ENCODE results near the gene RASGRP1. TPM values are rescaled to one million over a fixed set of nuclear protein-coding genes. Genes with fewer than 3 reads are reported as not detected.

Gene RASGRP1
- polyA plus RNA-seq, 10 donors = 0.14 to 4.2 (median 0.44) TPM

DNA sequence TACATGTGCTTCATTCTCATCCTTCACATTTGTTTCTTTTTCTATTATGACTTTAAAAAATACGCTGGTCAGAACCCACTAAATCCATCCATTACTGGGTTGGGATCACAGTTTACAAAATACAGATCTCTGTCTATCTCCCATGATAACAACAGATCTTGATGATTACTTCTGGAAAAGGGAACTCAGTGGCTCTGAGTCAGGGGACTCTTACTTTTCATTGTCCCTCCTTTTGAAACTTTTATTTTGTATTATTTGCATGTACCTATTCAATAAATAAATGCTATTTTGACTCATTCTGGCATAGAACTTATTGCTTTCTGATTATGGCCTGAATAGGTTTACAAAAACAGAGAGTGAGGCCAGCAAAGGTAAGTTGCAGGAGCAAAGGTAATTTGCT is 11.6 kb upstream of the RASGRP1 start:
- no peak for DNase-seq

DNA sequence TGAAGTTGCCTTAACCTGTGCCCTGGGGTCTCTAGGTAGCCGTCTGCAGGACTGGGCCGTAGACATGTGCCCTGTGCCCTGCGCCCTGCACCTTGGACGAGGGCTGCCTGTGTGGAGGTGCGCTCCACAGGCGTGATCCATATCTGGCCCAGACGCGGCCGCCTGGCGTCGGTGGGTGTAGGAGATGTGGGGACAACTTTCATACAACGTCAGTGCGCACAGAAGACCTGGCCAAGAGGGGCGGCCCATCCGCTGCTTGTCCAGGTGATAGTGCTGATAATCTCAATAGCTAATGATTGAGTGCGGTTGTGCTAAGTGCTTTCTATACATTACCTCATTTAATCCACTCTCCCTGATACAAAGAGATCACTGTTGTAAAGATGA is 665 bp upstream of the RASGRP1 start:
- DNase-seq = peak in 1 of 3 donors; percentile 9

DNA sequence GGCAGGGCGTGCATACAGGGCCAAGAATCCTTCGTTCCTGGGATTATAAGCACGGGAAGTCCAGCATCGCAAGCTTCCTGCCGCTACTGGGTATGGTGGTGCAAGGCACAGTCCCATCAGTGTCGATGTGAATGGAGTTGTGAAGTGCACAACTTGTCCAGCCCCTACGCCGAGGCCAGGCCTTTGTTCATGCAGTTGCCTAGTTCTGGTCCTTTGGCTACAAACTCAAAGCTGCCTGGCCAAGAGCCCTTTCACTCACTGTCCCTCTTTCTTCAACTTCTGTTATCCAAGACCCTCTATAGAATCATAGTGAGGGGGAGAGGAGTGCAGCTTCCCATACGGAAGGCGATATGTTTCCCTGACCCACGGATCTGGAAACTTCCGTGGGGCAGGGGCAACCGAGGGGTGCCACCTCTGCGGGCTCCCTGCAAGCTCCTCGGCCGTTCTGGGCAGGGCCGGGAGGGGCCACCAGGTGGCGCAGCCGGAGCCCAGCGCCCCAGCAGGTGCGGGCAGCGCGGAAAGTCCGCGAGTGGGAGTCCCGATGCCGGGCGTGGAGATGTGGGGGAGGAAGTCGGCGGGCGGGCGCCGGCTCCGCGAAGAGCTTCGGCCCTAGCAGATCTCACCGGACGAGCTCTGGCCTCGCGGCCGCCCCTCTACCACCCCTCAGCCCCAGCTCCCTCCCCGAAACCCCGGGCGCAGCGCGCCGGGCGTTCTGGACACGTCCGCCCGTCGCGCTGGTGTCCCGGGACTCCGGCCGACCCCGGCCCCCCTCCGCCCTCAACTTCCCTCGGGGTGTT is 693 bp downstream of the RASGRP1 start:
- DNase-seq = peak; percentile 18 to 78 (median 66)

- DNase-seq = no peak
Observed at GRCh38 chr15:38562278-38562677, 2.3 kb downstream of the RASGRP1 start.

GRCh38 chr15:38560456-38560926 is 4.1 kb downstream of the RASGRP1 start:
- no peak for DNase-seq

GRCh38 chr15:38559636-38560307 is 4.8 kb downstream of the RASGRP1 start:
- DNase-seq = peak in 1 of 3 donors; percentile 23

DNA sequence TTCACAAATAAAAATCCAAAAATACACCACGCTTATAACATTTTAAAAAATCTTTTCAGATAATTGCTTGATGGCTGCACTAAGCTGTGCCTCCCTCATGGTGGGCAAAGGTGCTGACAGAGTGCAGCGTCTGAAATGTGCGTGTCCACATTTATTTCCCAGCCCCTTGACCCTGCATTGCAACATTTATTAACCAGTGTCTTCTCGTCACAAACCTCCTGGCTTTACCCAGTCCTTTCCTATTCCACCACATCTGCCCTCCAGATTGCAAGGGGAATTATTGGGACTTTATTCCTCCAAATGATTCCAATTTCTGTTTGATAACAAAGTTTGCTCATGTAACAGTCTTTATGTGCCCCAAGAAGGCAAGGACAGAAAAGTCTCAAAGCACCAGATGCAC is 5.5 kb downstream of the RASGRP1 start:
- DNase-seq = no peak

DNA sequence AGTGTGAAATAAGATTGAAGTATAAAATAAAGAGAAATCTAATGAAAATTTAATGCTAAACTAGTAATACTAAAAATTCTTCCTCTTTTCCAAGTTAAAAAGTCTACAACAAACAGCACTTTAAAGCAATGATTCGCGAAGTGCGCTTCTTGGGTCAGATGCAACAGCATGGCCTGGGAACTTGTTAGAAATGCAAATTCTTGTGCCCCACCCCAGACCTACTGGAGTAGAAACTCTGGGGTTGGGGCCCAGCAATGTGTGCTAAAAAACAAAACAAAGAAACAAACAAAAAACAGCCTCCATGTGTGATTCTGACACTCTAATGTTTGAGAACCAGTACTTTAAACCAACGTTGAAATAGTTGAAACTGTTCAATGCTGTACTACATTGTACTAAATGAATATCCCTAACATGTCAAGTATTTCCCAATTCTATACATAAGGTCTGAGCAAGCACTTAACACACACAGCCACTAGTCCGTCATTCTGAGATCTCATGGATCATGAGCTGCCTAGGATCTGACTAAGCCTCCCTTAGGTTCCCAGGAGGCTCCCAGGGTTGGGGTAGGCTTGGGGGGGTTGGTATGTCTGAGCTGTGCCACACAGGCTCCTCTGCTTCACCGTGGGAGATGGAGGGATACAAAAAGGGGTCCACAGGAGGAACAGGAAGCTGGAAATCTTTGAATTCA is 6.1 kb downstream of the RASGRP1 start:
- peak in 1 of 3 donors; percentile 78 for DNase-seq

DNA sequence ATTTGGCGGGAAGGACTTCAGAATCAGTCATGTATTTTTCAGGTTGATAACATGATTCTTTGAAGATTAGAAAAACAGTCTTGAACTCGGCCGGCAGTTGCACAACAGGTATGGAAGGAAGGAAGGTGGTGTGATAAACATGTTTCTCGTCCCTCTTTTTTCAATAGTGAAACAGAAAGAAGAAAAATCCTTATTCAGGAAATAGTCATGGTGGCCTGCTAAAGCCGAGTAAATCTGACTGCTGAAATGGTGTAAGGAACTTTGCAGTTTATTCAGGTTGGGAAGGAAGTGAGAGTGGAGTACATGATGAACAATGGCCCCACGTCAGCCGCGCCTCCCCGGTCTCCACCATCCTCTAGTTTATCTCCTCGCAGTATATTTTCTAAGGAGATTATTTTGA is 6.7 kb downstream of the RASGRP1 start:
- DNase-seq = no peak

DNA sequence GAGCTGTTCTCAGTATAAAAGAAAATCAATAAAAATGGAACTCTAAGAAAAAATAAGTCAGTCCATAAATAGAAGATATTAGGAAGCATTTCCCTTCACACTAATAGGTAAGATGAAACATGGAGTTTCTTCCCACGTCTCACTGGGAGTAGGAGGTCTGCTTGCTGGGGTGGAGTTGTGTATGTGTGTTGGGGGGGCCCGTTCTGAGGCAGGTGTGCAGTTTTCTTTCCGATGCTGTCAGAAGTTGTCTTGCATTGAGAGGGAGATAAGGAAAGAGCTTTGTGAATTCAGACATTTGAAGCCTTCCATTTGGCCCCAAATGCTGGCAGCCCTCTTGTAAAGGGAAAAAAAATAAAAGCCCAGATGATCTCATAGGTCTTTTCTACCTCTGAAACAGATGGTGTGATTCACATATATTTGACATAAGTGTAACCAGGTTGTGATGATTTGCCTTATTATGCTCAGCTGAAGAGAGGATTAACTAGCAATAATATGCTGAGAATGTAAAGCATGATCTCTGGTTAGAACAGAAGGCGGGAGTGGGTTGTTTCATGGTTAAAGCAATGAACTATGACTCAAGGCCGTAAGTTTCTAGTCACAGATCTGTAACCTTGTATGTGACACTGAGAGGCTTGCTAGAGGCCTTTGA is 8.8 kb downstream of the RASGRP1 start:
- DNase-seq = peak in 1 of 3 donors; percentile 84

- DNase-seq = no peak
Observed at GRCh38 chr15:38554354-38554753, 10.3 kb downstream of the RASGRP1 start.

GRCh38 chr15:38553071-38553470 is 11.5 kb downstream of the RASGRP1 start:
- no peak for DNase-seq

- no peak for DNase-seq
Observed at GRCh38 chr15:38551720-38552648, 12.6 kb downstream of the RASGRP1 start.

- peak in 1 of 3 donors; percentile 73 for DNase-seq
Observed at GRCh38 chr15:38549222-38549621, 15.4 kb downstream of the RASGRP1 start.

DNA sequence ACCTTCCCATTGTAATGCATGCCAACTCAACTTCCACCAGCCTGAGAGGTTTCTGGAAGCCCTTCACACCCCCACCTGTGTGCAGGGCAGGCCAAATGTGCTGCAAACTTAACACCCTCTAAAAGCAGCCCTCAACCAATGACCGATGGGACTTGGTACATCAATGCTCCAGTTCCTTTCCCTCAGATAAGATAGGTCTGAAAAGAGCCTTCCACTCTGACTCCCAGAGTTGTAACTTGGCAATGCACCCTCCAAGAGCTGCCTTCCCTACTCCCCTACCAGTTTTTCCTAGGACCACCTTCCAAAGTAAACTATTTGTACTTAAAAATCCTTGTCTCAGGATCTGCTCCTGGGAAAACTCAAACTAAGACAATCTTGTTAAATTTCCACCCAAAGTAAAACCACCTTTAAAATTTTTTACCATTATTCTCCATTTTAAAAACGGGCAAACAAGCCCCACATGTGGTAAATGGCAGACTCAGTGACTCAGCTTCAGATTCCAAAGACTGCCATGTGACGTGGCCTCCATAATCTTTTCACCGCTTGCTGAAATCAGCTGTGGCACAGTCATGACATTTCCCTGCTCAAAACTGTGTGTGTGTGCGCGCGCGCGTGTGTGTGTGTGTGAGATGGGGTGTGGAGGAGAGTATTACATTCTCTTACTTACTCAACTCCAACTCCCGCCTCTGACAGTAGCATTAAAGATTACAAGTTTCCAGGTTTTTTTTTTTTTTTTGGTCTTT is 17.2 kb downstream of the RASGRP1 start:
- DNase-seq = peak in 1 of 3 donors; percentile 83

GRCh38 chr15:38545179-38545578 is 19.4 kb downstream of the RASGRP1 start:
- DNase-seq = peak in 1 of 3 donors; percentile 22

- no peak for DNase-seq
Observed at GRCh38 chr15:38541026-38541425, 23.6 kb downstream of the RASGRP1 start.

DNA sequence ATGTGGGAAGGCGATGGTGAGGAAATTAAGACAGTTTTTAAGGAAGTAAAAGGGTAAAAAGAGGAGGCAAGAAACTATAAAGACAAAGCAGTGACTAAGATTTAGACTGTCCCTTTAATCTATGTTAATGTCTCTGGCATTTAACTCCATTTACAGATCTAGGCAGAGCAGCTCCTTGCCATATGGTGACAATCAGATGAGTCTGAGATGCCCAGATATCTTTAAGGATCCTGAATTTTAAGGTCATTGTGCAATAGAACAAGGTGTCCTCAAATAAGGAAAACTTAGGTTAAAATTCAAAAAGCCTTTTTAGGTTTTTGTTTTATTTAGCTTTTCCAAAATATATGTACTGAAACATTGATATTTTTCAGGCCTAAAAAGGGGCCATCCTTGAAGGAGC is 24.1 kb downstream of the RASGRP1 start:
- no peak for DNase-seq

DNA sequence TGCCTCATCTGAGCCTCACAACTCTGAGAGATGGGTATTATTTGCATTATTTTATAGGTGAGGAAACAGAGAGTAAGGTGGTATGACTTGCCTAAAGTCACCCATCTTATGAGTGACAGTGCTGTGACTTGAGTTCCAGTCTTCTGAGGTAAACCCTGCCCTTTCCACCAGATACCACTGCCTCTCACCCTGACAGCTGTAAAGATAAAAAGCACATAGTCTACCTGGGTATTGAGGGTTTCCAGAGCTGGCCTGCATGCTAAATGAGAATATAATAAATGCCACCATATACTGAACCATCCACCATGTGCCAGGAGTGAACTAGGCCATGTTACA is 25.6 kb downstream of the RASGRP1 start:
- no peak for DNase-seq

- DNase-seq = no peak
Observed at GRCh38 chr15:38538328-38539007, 26.1 kb downstream of the RASGRP1 start.

All from muscle of back (tissue), 11 donors.